ENCODE measurements around the gene STXBP4.
"Not testable (repeated sequence)": the region's sequence is repeated elsewhere in the genome, so short reads cannot be mapped to it uniquely, and the experiment has no call there.

Gene STXBP4

GRCh38 chr17:55040611-55041010 lies 72.0 kb downstream of the STXBP4 start:
- DNase-seq (ENCODE audit: low read depth), result no peak

- peak; percentile 8 for DNase-seq (ENCODE audit: low read depth)
Observed at GRCh38 chr17:55053855-55054254, 85.3 kb downstream of the STXBP4 start.

- no peak for DNase-seq (ENCODE audit: low read depth)
Observed at GRCh38 chr17:55054429-55054828, 85.9 kb downstream of the STXBP4 start.

- DNase-seq (ENCODE audit: low read depth), result no peak
Observed at GRCh38 chr17:55056526-55056925, 88.0 kb downstream of the STXBP4 start.

- no peak for DNase-seq (ENCODE audit: low read depth)
Observed at GRCh38 chr17:55057184-55057583, 88.6 kb downstream of the STXBP4 start.

- no peak for DNase-seq (ENCODE audit: low read depth)
Observed at GRCh38 chr17:55059724-55060123, 91.2 kb downstream of the STXBP4 start.

GRCh38 chr17:55062921-55063320 lies 94.4 kb downstream of the STXBP4 start:
- DNase-seq (ENCODE audit: low read depth), result peak; percentile 64

GRCh38 chr17:55063885-55064874 lies 95.6 kb downstream of the STXBP4 start:
- DNase-seq (ENCODE audit: low read depth), result no peak

- DNase-seq (ENCODE audit: low read depth), result peak; percentile 71
Observed at GRCh38 chr17:55067697-55068439, 99.3 kb downstream of the STXBP4 start.

GRCh38 chr17:55068862-55069811 lies 100.6 kb downstream of the STXBP4 start:
- peak; percentile 12 for DNase-seq (ENCODE audit: low read depth)

GRCh38 chr17:55069983-55070529 lies 101.5 kb downstream of the STXBP4 start:
- no peak for DNase-seq (ENCODE audit: low read depth)

- DNase-seq (ENCODE audit: low read depth), result no peak
Observed at GRCh38 chr17:55072898-55073297, 104.3 kb downstream of the STXBP4 start.

GRCh38 chr17:55073467-55073866 lies 104.9 kb downstream of the STXBP4 start:
- not testable (repeated sequence) for DNase-seq (ENCODE audit: low read depth)

GRCh38 chr17:55081559-55081958 lies 113.0 kb downstream of the STXBP4 start:
- DNase-seq (ENCODE audit: low read depth), result no peak

- DNase-seq (ENCODE audit: low read depth), result peak; percentile 73
Observed at GRCh38 chr17:55086635-55087058, 118.1 kb downstream of the STXBP4 start.

- no peak for DNase-seq (ENCODE audit: low read depth)
Observed at GRCh38 chr17:55089256-55089655, 120.7 kb downstream of the STXBP4 start.

- DNase-seq (ENCODE audit: low read depth), result peak; percentile 8
Observed at GRCh38 chr17:55090079-55090492, 121.5 kb downstream of the STXBP4 start.

- peak; percentile 59 for DNase-seq (ENCODE audit: low read depth)
Observed at GRCh38 chr17:55093353-55093752, 124.8 kb downstream of the STXBP4 start.

GRCh38 chr17:55098765-55099164 lies 130.2 kb downstream of the STXBP4 start:
- DNase-seq (ENCODE audit: low read depth), result no peak

GRCh38 chr17:55110521-55110920 lies 142.0 kb downstream of the STXBP4 start:
- no peak for DNase-seq (ENCODE audit: low read depth)

- DNase-seq (ENCODE audit: low read depth), result no peak
Observed at GRCh38 chr17:55114283-55114682, 145.7 kb downstream of the STXBP4 start.

All from amniotic epithelial cell (primary cell).